Measurements from ENCODE around the gene SDR9C7.

Gene SDR9C7

GRCh38 chr12:56932867-56933266, 1.3 kb downstream of the SDR9C7 start:
- no peaks in the 10 kb centered on the region for H3K9me2 ChIP-seq (ENCODE audit: low read depth, low read length)
- no peaks in the 10 kb centered on the region for H4K20me1 ChIP-seq (ENCODE audit: insufficient read depth, low read length)
- H3K4me3 ChIP-seq (ENCODE audit: low read depth, low read length, poor library complexity, severe bottlenecking) = no peak overlapping the region
- H3K4me1 ChIP-seq (ENCODE audit: insufficient read depth, low read length, severe bottlenecking) = peaks cover 7% of the 10 kb centered on the region
- no peak overlapping the region for H3K4me2 ChIP-seq (ENCODE audit: low read length)
- H3K9me3 ChIP-seq (ENCODE audit: low read length) = no peaks in the 10 kb centered on the region
- H3K27me3 ChIP-seq (ENCODE audit: insufficient read depth, low read length) = no peaks in the 10 kb centered on the region
- H3K79me2 ChIP-seq (ENCODE audit: insufficient read depth, low read length) = no peaks in the 10 kb centered on the region
- no peak overlapping the region for H3K9ac ChIP-seq (ENCODE audit: low read length)
- no peaks in the 10 kb centered on the region for H3F3A ChIP-seq (ENCODE audit: insufficient read depth, low read length)
- no peak overlapping the region for H2AFZ ChIP-seq (ENCODE audit: low read length)
- no peak overlapping the region for H3K27ac ChIP-seq (ENCODE audit: low read depth, low read length, poor library complexity, severe bottlenecking)
- no peaks in the 10 kb centered on the region for H3K36me3 ChIP-seq (ENCODE audit: insufficient read depth, low read length)
- TF ChIP-seq CTCF (IDR thresholded peaks at IDR 0.05; ENCODE audit: low read length) = no peak
- TF ChIP-seq EZH2 (IDR thresholded peaks at IDR 0.05; ENCODE audit: borderline replicate concordance, low read length) = no peak

DNA sequence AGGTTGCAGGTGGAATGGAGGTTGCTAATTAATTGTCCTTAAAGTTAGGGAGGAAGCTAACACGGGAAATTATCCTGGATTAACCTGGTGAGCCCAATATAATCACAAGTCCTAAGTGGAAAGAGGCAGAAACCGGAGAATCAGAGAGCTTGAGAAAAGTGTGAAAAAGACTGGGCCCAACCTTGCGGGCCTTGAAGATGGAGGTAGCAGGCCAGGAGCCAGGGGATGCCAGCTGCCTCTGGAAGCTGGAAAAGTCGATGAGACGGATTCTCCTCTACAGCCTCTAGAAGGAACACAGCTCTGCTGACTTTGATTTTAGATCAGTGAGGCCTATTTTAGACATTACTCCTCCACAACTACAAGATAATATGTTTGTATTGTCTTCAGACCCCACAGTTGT, 2.1 kb downstream of the SDR9C7 start:
- no peaks in the 10 kb centered on the region for H3F3A ChIP-seq (ENCODE audit: insufficient read depth, low read length)
- H3K27ac ChIP-seq (ENCODE audit: low read depth, low read length, poor library complexity, severe bottlenecking) = no peak overlapping the region
- no peak overlapping the region for H3K9ac ChIP-seq (ENCODE audit: low read length)
- H3K4me2 ChIP-seq (ENCODE audit: low read length) = no peak overlapping the region
- H3K9me2 ChIP-seq (ENCODE audit: low read depth, low read length) = no peaks in the 10 kb centered on the region
- no peaks in the 10 kb centered on the region for H3K79me2 ChIP-seq (ENCODE audit: insufficient read depth, low read length)
- H3K36me3 ChIP-seq (ENCODE audit: insufficient read depth, low read length) = no peaks in the 10 kb centered on the region
- H3K4me3 ChIP-seq (ENCODE audit: low read depth, low read length, poor library complexity, severe bottlenecking) = no peak overlapping the region
- no peaks in the 10 kb centered on the region for H3K27me3 ChIP-seq (ENCODE audit: insufficient read depth, low read length)
- H3K4me1 ChIP-seq (ENCODE audit: insufficient read depth, low read length, severe bottlenecking) = peaks cover 7% of the 10 kb centered on the region
- no peaks in the 10 kb centered on the region for H3K9me3 ChIP-seq (ENCODE audit: low read length)
- no peaks in the 10 kb centered on the region for H4K20me1 ChIP-seq (ENCODE audit: insufficient read depth, low read length)
- H2AFZ ChIP-seq (ENCODE audit: low read length) = no peak overlapping the region
- TF ChIP-seq EZH2 (IDR thresholded peaks at IDR 0.05; ENCODE audit: borderline replicate concordance, low read length) (no peak), CTCF (IDR thresholded peaks at IDR 0.05; ENCODE audit: low read length) (no peak)

DNA sequence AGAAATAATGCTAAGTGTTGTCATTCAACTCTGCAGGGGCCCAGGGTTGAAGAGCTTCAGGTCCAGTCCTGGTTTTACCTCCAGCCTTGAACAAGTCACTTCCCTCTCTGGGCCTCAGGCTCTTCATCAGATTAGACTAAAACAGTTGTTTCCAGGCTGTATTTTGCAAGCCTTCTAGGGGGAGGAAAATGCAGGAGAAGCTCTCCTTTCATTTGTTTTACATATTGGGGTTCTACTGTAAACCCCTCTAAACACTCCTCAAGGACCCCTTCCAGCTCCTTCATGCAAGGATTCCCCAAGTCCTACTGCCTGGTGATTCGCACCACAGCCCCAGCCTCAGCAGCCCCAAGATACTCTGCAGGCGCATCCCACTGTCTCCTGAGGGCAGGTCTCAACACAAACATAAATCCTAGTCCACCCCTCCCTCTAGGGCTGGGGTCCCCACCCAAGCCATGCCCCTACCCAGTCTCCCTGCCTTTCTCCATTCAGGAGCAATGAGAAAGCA, 2.7 kb downstream of the SDR9C7 start:
- Histone ChIP-seq H3K36me3 (ENCODE audit: insufficient read depth, low read length) (no peaks in the 10 kb centered on the region), H3K4me2 (ENCODE audit: low read length) (peak overlapping the region; percentile 13; the same call in 1 of the 2 replicates), H3K9me2 (ENCODE audit: low read depth, low read length) (no peaks in the 10 kb centered on the region), H3K27ac (ENCODE audit: low read depth, low read length, poor library complexity, severe bottlenecking) (no peak overlapping the region), H2AFZ (ENCODE audit: low read length) (no peak overlapping the region), H4K20me1 (ENCODE audit: insufficient read depth, low read length) (no peaks in the 10 kb centered on the region), H3K9me3 (ENCODE audit: low read length) (no peaks in the 10 kb centered on the region), H3K4me3 (ENCODE audit: low read depth, low read length, poor library complexity, severe bottlenecking) (no peak overlapping the region), H3K79me2 (ENCODE audit: insufficient read depth, low read length) (no peaks in the 10 kb centered on the region), H3K4me1 (ENCODE audit: insufficient read depth, low read length, severe bottlenecking) (peaks cover 7% of the 10 kb centered on the region), H3K27me3 (ENCODE audit: insufficient read depth, low read length) (no peaks in the 10 kb centered on the region), H3F3A (ENCODE audit: insufficient read depth, low read length) (no peaks in the 10 kb centered on the region), H3K9ac (ENCODE audit: low read length) (peak overlapping the region; percentile 7; the same call in 1 of the 2 replicates)
- no peak for TF ChIP-seq EZH2 (IDR thresholded peaks at IDR 0.05; ENCODE audit: borderline replicate concordance, low read length)
- TF ChIP-seq CTCF (IDR thresholded peaks at IDR 0.05; ENCODE audit: low read length) = no peak

Measured in OCI-LY1 (cell line).